Right ventricle myocardium inferior (tissue), 1 donor: ENCODE data around the gene MYOZ2. TPM values are rescaled to one million over a fixed set of nuclear protein-coding genes. Genes with fewer than 3 reads are reported as not detected.

Source experiments
- ATAC-seq: fragments of 200-7000 bp; cut with Tn5 transposase; one replicate; pipeline ENCODE4 v1.9.1; 2020; ENCODE audit warnings: mild to moderate bottlenecking, moderate library complexity
- DNase-seq: peaks from one replicate; pipeline ENCODE4 v3.0.0; 2021; ENCODE audit errors: missing footprints
- intact Hi-C: fragments of 100-400 bp; cut with DNase I; formaldehyde crosslinking; loops from one replicate; pipeline ENCODE4 v1.11.0; 2022
- total RNA-seq: library from RNA; stranded (reverse); fragmentation: NEBNext Ultra II Directional; extraction: Animal tissue kit (Norgen Biotek cat#: 25700); gene quantifications from one replicate; pipeline ENCODE4 v1.2.1, GENCODE V29; 2021
- donor health status: DM: no; HTN: yes; CAD: no; lungs with severe emphysema.

Gene MYOZ2
- total RNA-seq, 1 donor from 2014 or later, result 748 TPM

GRCh38 chr4:119212964-119213606, 77.5 kb downstream of the MYOZ2 start:
- DNase-seq, result peak; percentile 93
- peak; percentile 90 for ATAC-seq
- intact Hi-C loops, result loop anchor here (2.0 to 10.0 kb wide), 4 partner anchors 36 to 168 kb away; no protein-coding TSS in a partner anchor

- intact Hi-C loops, result loop anchor here (10.0 kb wide), 1 partner anchor 67 kb away; no protein-coding TSS in a partner anchor
- no peak for ATAC-seq
- no peak for DNase-seq
Observed at GRCh38 chr4:119218093-119218492, 82.5 kb downstream of the MYOZ2 start.

DNA sequence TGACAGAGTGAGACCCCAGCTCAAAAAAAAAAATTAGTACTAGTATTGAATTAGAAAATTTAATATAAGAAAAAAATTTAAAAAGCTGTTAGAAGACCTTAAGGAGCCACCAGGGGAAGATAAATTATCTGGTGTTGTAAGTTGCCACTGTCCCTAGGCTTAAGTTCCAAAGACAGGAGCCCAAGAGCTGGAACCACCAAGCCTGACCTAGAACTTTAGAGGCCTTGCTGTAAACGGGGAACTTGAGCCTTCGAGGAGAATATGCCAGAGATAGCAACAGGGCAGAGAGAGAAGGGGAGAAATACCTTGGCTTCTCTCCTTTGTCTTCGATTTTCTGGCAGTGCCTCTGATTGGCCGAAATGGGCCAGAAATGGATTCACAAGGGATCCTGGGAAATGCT, 85.8 kb downstream of the MYOZ2 start:
- DNase-seq, result no peak
- ATAC-seq, result no peak
- intact Hi-C loops, result no loop called here

GRCh38 chr4:119227690-119228089, 92.1 kb downstream of the MYOZ2 start:
- intact Hi-C loops, result no loop called here
- no peak for ATAC-seq
- no peak for DNase-seq

- ATAC-seq (no peak), DNase-seq (no peak)
- intact Hi-C loops, result no loop called here
Observed at GRCh38 chr4:119228406-119228805, 92.8 kb downstream of the MYOZ2 start.

DNA sequence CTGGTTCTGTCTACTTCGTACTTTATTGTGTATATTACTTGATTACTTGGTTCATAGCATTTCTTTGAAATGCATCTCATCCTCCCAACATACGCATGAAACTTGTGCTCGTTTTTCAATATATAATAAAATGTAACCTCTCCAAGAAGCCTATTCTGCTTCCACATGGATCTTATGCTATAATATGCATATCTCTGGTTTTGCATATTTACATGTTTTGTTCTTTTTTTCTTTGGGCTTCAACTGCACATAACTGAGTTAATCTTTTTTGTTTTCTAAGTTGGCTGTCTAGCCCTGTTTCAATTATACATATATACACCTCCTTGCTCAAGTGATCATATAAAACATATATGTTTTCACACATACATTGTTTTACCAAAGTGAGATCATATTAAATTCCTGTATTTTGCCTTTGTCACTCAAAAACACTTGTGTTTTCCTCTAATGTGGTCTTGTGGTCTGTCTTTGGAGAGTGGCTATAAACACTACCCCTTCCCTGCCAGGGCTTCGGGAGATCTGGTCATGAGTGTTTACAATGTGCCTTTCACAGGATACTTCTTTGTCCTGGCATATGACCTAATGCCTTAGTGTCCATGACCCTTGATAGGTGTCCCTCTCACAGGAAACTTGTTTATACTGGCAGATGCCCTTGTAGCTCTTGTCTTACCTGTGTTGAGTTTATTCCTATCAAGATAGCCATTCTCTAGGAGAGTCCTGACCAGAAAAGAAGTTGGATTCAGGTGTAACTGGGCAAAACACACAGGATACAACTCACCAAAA, 94.5 kb downstream of the MYOZ2 start:
- no peak for ATAC-seq
- DNase-seq, result no peak
- intact Hi-C loops, result no loop called here

DNA sequence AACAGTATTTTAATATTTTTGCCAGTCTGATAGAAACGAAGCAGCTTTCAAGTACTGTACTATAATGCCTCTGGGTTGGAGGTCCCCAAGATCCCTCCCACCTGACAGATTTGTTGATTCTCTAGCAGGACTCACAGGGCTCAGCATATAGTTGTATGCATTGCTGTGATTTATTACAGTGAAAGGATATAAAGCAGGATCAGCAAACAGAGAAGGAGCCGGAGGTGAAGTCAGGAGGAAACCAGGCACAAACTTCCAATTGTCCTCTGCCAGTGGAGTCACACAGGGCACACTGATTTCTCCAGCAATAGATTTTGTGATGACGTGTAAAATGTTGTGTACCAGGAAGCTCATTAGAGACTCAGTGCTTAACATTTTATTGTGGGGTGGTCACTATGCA, 95.9 kb downstream of the MYOZ2 start:
- DNase-seq (no peak), ATAC-seq (no peak)
- intact Hi-C loops, result no loop called here

DNA sequence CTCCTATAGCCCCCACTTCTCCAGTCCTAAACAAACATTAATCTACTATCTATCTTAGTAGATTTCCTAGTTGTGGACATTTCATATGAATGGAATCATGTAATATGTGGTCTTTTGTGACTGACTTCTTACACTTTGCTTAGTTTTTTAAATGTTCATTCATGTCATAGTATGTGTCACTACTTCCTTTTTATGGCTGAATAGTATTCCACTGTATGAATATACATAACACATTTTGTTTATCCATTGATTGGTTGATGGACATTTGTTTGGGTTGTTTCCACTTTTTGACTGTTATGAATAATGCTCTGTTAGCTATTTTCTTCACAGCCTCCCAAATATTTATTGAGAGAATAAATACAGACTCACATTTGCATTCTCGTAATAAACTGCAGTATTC, 96.7 kb downstream of the MYOZ2 start:
- ATAC-seq (no peak), DNase-seq (no peak)
- intact Hi-C loops, result no loop called here

- no peak for ATAC-seq
- intact Hi-C loops, result no loop called here
- no peak for DNase-seq
Observed at GRCh38 chr4:119233191-119233590, 97.6 kb downstream of the MYOZ2 start.

DNA sequence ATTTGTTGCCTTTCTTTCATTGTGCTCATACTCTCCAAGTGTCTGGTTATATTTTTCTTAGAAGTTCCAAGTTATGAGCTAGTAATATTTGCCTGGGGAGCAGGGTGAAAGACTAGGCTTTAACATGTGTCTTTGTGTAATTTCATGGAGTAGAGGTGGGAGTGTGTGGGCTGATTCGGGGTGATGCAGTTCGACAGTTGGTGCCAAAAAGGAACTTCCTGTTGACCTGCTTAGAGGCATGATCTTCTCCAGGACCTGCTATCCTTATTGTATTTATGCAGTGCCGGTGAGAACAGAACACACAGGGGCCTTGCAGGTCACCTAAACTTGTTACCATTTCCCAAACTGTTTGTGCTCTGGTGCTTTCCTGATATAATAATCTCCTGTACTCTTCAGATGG, 98.1 kb downstream of the MYOZ2 start:
- intact Hi-C loops, result no loop called here
- ATAC-seq (peak; percentile 44), DNase-seq (no peak)

DNA sequence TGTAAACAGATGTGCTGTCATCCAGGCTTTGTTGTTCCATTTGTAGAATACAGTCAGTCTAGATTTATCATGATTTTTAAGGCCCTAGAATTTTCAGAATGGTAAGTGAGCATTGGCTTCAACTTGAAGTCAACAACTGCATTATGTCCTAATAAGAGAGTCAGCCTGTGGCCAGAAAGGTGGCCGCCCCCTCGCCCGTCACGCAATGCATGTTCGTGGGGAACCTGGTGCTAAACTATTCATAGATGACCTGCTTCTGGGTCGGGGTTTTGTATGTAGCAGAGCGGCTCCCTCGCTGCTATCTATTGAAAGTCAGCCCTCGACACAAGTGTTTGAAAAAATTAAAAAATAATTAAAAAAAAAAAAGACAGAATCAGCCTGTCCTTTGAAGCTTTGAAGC, 101.6 kb downstream of the MYOZ2 start:
- no peak for DNase-seq
- intact Hi-C loops, result no loop called here

More for the DNA sequence above, 101.6 kb downstream of the MYOZ2 start:
- ATAC-seq, result no peak

Other genes starting within 250 kb of the MYOZ2 start
- 206 TPM for gene SYNPO2, start 247.0 kb upstream of the MYOZ2 start, total RNA-seq
- 32.8 TPM for gene USP53, start 76.9 kb downstream of the MYOZ2 start, total RNA-seq
- gene FABP2, start 186.3 kb downstream of the MYOZ2 start, total RNA-seq, result not detected